Raji (cell line): Measurements from ENCODE around the gene ZC3H7A.

ENCODE experiments used
- POLR2A ChIP-seq: IDR thresholded peaks from 2 replicates; pipeline ENCODE4 v1.6.1; 2011; ENCODE audit warnings: low read depth, low read length, control low read depth; ENCODE audit not compliant: insufficient read depth

Gene ZC3H7A

DNA sequence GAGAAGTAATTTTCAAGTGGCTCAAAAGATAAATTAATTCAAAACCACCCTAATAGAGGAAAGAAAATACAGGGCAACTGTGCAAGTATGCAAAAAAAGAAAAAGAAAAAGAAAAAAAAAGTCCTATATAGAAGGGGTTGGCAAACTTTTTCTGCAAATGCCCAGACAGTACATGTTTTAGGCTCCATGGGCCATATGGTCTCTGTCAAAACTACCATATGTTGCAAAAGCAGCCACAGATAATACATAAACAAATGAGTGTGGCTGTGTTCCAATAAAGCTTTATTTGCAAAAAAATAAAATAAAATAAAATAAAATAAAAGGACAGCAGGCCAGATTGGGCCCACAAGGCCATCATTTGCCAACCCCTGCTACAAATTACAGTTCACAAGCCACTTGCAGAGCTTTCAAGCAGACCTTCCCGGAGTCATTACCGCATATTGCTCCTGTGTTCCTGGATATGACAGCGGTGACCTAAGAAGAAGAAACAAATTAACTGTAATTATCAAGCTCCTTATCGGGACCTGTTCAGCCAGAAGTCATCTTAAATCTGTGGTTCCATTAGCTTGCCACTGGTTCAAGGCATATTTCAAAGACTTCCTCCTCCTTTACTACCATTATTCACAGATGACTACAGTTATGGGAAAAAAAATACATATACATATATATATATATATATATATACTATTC is 15.9 kb downstream of the ZC3H7A start:
- TF ChIP-seq POLR2A: no peak

DNA sequence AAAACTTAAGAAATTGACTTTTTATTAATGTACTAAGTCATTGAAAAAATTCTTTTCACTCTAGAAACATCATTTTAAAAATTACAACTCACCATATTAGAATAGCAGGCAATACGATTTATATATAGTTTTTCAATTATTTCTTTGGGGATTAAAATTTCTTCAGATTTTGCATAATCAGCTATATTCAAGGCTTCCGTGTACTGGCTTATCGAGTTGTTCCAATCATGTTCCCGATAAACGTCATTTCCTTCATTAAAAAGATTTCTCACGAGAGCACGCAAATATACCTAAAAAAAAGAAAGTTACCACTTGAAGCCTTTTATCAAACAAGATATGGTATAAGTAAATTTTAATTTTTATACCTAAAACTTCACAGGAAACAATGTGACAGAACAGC is 18.0 kb downstream of the ZC3H7A start:
- no peak for TF ChIP-seq POLR2A

DNA sequence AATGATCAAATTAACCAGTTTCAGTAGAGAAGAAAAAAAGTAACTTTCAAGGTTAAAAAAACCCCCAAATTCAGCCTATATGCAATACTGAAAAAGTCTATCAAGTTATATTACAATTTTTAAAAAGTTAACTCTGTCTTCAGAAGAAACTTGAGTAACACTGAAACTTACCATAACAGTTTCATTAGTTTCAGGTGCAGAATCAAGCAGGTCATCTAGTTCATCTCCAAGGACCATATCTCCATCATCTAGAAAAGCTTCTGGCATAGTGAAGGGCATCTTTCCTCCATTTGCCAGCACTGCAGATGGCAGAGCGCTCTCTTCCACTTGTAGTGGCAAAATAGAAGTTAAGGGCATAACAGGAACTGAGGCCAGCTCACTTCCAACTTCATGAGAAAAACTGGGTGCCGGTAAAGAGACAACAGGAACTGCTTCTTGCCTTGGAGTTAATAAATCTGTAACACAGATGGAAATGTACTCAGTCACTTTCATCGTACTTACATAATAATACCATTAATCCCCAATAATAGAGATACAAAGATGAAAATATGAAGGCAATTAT is 22.9 kb downstream of the ZC3H7A start:
- no peak for TF ChIP-seq POLR2A

DNA sequence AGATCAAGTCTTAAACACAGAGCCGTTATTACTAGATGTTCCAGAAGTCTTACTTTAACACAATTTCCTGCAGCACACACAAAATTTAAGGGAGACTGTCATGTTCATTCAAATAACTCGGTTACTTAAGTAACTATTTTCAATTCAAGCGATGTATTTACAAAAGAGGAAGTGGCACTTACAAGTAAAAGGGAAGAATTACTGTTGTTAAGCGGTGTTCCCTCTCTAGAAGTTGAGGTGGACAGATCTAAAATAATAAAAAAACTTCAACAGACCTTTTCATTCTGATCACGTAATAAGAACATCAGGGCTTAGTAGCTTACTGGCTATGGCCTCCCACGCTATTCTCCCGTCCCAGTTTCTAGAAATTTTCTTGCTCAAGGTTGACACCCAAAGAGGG is 28.2 kb downstream of the ZC3H7A start:
- no peak for TF ChIP-seq POLR2A

DNA sequence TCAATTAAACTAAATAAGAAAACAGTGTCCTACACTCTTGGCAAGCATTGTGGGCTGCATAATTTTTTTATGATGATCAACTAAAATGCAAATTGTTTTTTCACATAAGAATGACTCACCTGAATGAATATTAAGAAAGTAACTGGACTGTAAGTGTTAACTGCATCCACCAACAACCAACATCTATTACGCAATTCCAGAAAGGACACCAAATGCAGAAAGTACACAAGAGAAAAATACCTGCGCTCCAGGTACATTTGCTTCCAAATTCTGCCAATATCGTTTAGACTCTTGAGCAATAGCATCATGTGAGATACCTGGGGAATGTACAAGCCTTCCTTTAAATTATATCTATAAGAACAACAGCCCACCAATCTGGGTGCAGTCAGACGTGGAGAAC is 34.6 kb downstream of the ZC3H7A start:
- no peak for TF ChIP-seq POLR2A

DNA sequence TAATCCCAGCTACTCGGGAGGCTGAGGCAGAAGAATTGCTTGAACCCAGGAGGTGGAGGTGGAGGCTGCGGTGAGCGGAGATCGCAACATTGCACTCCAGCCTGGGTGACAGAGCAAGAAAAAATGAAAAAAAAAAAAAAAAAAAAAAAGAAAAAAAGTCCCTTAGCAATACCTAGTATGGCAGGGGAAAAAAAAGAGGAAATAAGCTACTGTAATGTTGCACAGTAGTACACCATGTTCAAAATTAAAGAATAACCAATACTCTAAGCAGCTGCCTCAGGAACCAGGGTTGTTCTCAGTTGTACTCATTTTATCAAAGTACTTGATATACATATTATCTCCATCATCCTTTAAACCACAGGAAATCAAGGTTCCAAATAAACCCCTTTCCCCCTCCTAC is 37.1 kb downstream of the ZC3H7A start:
- TF ChIP-seq POLR2A: no peak

DNA sequence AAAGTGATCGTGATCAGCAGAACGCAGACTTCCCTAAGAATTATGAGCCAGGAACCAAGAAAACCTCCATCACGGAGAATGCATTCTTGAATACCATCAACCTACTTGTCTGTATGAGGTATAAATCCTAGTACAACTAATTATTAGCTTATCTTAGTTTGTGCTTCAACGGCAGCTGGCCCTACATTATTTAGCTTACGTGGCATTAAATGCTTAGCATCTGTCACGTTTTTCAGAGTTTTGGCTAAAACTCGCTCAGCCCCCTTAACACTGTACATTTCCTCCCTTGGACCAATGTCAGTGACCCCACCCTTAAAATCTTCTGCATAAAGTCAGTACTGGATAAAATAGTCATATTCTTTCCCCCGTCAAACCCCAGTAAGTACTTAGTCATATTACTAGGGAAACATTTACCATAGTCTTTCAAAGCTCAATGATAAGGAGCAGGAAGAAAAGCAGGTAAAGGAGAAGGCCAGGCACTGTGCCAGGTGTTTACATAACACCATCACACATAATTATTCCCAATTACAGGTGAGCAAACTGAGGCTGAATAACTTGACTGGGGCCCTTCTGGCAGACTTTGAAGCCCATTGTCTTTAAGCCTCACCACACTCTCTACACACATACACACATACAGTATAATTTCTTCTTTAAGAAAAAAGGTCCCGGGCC is 37.8 kb downstream of the ZC3H7A start:
- no peak for TF ChIP-seq POLR2A

DNA sequence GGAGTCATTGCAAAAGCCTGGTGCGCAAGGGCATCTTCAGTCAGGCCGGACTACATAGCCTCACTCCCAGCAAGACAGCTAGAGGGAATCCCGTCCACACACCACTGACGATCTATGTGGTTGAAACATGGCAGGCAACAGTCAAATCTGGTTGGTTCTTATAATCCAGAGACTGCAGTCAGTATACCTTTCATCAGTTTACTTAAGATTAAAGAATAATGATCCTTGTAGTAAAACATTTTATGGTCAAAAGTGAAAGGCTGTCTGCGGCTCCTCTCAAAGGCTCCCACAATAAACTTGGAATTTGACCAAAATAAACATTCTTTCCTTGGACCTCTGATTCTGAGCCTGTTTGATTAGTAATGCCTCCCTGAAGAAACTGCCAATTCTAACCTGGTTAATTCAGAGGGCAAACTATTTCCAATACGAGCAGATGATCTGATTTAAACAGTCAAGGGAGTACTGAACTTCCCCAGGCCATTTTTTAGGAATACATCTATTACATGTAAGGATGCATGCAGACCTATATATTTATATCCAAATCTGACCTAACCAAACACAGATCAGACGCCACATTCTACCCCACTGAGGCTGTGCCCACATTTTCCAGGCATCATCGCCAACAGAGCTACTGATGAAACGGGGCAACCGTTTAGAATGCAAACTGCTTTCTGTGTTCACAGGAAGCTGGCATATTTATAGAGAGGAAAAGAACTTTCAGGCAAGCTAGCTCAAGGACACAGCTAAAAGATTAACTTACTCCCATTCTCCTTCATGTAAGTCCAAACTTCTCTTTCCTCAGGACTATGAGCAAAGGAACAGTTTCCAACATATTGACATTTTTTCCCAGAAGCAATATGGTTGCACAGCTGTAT is 39.1 kb downstream of the ZC3H7A start:
- TF ChIP-seq POLR2A: no peak

DNA sequence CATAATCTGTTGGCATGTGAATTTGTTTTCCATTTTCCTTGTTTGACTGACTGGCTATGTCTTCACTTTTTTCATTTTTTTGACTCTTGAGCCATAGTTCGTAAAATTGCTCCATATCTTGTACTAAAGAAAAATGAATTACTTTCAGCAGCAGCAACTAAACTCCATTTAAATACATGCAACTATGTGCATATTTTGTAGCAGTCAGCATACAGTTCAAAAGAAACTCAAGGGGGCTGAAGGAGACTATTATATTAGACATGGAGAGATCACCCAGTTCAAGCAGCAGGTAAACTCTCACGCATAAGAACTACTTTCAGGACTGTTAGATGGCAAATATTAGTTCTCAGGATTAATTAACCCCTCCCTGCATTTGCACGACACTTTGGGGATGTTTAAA is 40.8 kb downstream of the ZC3H7A start:
- no peak for TF ChIP-seq POLR2A

DNA sequence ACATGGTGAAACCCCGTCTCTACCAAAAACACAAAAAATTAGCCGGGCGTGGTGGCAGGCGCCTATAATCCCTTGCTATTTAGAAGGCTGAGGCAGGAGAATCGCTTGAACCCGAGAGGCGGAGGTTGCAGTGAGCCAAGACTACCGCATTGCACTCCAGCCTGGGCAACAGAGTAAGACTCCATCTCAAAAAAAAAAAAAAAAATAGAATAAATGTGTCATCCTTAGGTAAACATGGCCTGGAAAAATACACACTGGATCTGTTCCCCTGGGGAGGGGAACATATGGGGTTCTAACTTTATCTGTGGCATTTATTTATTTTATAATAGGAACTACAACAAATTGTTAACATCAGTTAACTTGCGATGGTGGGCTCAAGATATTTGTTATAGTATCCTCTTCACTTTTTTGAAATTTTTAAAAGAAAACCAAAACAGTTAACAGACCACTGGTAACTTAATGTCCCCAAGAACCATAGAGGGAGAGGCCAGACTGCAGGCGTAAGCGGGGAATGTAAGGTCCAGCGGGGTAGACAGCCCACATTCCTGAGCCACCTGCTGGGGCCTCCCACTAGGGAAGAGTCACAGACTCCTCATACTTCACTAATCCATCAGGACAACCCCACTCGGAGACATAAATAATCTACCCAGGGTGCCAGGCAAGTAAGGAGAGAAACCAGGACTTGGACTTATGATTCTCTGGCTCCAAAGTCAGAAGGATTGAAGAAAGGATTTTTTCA is 41.9 kb downstream of the ZC3H7A start:
- TF ChIP-seq POLR2A: no peak

DNA sequence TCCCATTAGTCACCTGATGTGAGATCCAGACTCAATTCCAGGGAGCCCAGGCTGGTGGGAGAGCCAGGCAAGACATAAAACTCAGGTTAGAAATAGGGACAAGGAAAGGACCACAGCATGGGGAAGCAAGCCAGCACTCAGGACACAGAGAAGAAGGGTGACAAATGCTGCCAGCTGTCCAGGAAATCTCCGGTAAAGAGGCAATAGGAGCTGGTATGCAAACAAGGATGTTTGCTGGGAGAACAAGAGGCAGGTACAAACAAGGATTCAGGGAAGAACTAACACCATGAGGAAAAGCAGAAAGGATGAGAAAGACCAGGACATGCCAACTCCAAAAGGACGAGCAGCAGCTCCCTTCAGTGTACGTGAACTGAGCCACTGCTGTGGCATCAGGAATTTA is 44.2 kb downstream of the ZC3H7A start:
- TF ChIP-seq POLR2A: no peak

DNA sequence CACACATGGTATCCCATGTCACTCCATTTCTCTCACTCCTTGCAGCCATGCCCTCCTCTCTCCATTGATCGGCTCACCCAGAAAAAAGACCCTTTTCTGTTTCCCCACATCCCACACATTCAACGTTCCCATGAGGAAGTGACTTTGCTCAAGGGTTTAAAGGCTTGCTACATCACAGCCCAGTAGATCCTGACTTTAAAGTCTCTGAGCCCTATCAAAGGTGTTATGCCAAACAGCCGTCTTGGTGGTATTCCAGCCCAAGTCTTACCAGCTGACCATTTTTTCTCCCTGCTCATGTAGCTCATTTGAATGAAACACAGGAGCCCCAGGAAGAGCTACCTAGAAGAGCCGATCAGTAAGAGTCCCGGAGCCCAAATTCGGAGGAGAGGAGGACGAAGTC is 47.0 kb downstream of the ZC3H7A start:
- TF ChIP-seq POLR2A: no peak

DNA sequence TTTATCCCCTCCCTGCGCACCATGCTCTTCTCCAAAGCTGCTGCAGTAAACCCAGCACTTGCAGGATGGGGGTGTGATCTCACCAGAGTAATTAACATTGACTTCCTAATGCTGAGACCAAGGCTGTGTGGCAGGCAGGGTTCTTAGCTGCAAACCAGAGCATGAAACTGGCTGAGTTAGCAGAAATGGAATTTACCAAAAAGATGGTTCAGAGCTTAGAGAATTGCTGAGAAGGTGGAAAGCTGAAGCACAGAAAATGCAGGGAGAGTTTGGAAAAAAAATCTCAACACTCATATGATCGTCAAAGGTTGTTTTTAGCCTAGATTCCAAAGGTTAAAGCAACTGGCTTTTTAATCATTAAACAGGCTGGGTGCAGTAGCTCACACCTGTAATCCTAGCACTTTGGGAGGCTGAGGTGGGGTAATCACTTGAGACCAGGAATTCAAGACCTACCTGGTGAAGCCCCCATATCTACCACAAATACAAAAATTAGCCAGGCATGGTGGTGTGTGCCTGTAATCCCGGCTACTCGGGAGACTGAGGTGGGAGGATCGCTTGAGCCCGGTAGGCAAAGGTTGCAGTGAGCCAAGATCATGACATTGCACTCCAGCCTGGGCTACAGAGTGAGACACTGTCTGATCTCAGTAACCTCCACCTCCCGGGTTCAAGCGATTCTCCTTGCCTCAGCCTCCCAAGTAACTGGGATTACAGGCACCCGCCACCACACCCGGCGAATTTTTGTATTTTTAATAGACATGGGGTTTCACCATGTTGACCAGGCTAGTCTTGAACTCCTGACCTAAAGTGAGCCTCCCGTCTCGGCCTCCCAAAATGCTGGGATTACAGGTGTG is 48.4 kb downstream of the ZC3H7A start:
- TF ChIP-seq POLR2A: no peak

DNA sequence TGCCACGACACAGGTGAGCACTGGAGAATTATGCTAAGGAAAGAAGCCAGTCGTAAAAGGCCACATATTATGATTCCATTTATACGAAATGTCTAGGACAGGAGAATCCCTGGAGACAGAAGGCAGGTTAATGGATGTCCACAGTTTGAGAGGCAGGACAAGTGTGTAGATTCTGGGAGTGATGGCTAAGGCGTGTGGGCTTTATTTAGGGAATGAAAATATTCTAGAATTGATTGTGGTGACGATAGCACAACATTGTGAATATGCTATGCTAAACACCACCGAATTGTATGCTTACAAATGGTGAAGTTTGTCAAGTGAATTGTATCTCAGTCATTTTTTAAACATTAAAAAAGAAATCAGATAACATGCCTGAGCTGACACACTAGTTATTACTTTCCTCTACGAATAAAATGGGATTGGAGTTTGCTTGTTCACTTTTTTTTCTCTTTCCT is 49.1 kb downstream of the ZC3H7A start:
- TF ChIP-seq POLR2A: no peak
